IMR-90 (cell line): ENCODE results near the gene RNF223. TPM values are rescaled to one million over a fixed set of nuclear protein-coding genes. Genes with fewer than 3 reads are reported as not detected.
"Not testable (repeated sequence)": the region's sequence is repeated elsewhere in the genome, so short reads cannot be mapped to it uniquely, and the experiment has no call there.

Source experiments
- ATAC-seq: fragments of 200-7000 bp; cut with Tn5 transposase; 2 replicates; pipeline ENCODE4 v1.9.1; 2020; ENCODE audit warnings: low read depth, mild to moderate bottlenecking, moderate library complexity
- BruUV-seq: library from RNA; stranded (reverse); fragments of 400-500 nt; replicated peaks from 2 replicates; lab custom pipeline; 2021; lab: Mats Ljungman, UMichigan
- CTCF ChIA-PET: fragments of 300-600 bp; formaldehyde crosslinking; extraction: SDS; loops from one replicate; lab custom pipeline; 2021; ENCODE audit warnings: antibody characterized with exemption; lab: Yijun Ruan, JAX
- POLR2A ChIA-PET: fragments of 300-600 bp; sonication (Branson Sonifier 250); formaldehyde crosslinking; loops from one replicate; lab custom pipeline; 2022; ENCODE audit warnings: antibody characterized with exemption; ENCODE audit not compliant: unreplicated experiment; lab: Charles Lee
- DNase-seq: peaks from one replicate; pipeline ENCODE4 v3.0.0; 2013
- H2AFZ ChIP-seq: replicated peaks from 2 replicates; pipeline ENCODE3; 2013; ENCODE audit warnings: low read length, mild to moderate bottlenecking; ENCODE audit not compliant: poor library complexity
- H2AK5ac ChIP-seq: 2 replicates; pipeline ENCODE4 v1.6.1; 2013; ENCODE audit warnings: low read depth, low read length, inconsistent platforms
- H2AK9ac ChIP-seq: replicated peaks from 2 replicates; pipeline ENCODE3; 2013; ENCODE audit warnings: mild to moderate bottlenecking, low read depth, low read length, moderate library complexity; ENCODE audit not compliant: poor library complexity
- H2BK120ac ChIP-seq: 2 replicates; pipeline ENCODE4 v1.6.1; 2013; ENCODE audit warnings: low read depth, low read length, inconsistent platforms
- H2BK15ac ChIP-seq: 3 replicates; pipeline ENCODE4 v1.6.1; 2013; ENCODE audit warnings: low read depth, low read length, inconsistent platforms
- H2BK20ac ChIP-seq: 2 replicates; pipeline ENCODE4 v1.6.1; 2013; ENCODE audit warnings: low read depth, mild to moderate bottlenecking, inconsistent platforms, low read length, moderate library complexity
- H2BK5ac ChIP-seq: 2 replicates; pipeline ENCODE4 v1.6.1; 2013; ENCODE audit warnings: mild to moderate bottlenecking, low read depth, low read length, inconsistent platforms; ENCODE audit not compliant: poor library complexity, severe bottlenecking
- H3K14ac ChIP-seq: replicated peaks from 2 replicates; pipeline ENCODE4 v1.6.1; 2013; ENCODE audit warnings: low read depth, low read length, inconsistent platforms
- H3K18ac ChIP-seq: 2 replicates; pipeline ENCODE4 v1.6.1; 2013; ENCODE audit warnings: low read depth, low read length, control low read depth
- H3K23ac ChIP-seq: 2 replicates; pipeline ENCODE4 v1.6.1; 2013; ENCODE audit warnings: low read depth, low read length, inconsistent platforms
- H3K27ac ChIP-seq: 2 replicates; pipeline ENCODE4 v1.5.1; 2013; ENCODE audit warnings: mild to moderate bottlenecking, control low read depth, low read length; ENCODE audit not compliant: insufficient read depth
- H3K27me3 ChIP-seq: 2 replicates; pipeline ENCODE4 v1.6.1; 2013; ENCODE audit warnings: low read length; ENCODE audit not compliant: control insufficient read depth, insufficient read depth
- H3K36me3 ChIP-seq: 2 replicates; pipeline ENCODE4 v1.6.1; 2013; ENCODE audit warnings: low read length, mixed read lengths; ENCODE audit not compliant: control insufficient read depth, insufficient read depth
- H3K4ac ChIP-seq: 2 replicates; pipeline ENCODE4 v1.6.1; 2013; ENCODE audit warnings: low read depth, low read length, inconsistent platforms
- H3K4me1 ChIP-seq: 2 replicates; pipeline ENCODE4 v1.6.1; 2013; ENCODE audit warnings: low read length, mixed read lengths; ENCODE audit not compliant: control insufficient read depth, insufficient read depth
- H3K4me2 ChIP-seq: 2 replicates; pipeline ENCODE4 v1.6.1; 2013; ENCODE audit warnings: low read depth, mild to moderate bottlenecking, control low read depth, low read length, moderate library complexity
- H3K4me3 ChIP-seq: 2 replicates; pipeline ENCODE4 v1.5.1; 2013; ENCODE audit warnings: low read depth, mild to moderate bottlenecking, control low read depth, low read length, moderate library complexity; ENCODE audit not compliant: insufficient read depth
- H3K56ac ChIP-seq: 2 replicates; pipeline ENCODE4 v1.6.1; 2013; ENCODE audit warnings: low read length, inconsistent platforms; ENCODE audit not compliant: insufficient read depth; ENCODE audit errors: extremely low read depth
- H3K79me1 ChIP-seq, 2 experiments: 2 replicates each; pipeline ENCODE4 v1.6.1; 2013; ENCODE audit warnings: low read length in 2 of 2, inconsistent platforms in 1 of 2, low read depth in 1 of 2
- H3K9ac ChIP-seq: 2 replicates; pipeline ENCODE4 v1.6.1; 2013; ENCODE audit warnings: low read depth, low read length, control low read depth
- H3K9me1 ChIP-seq: 2 replicates; pipeline ENCODE4 v1.6.1; 2013; ENCODE audit warnings: low read length, inconsistent platforms; ENCODE audit not compliant: insufficient read depth
- H3K9me3 ChIP-seq: 2 replicates; pipeline ENCODE4 v1.6.1; 2013; ENCODE audit warnings: low read length; ENCODE audit not compliant: control insufficient read depth, insufficient read depth
- H4K20me1 ChIP-seq: 2 replicates; pipeline ENCODE4 v1.6.1; 2013; ENCODE audit warnings: low read length, inconsistent platforms; ENCODE audit not compliant: insufficient read depth
- H4K5ac ChIP-seq: 2 replicates; pipeline ENCODE4 v1.6.1; 2013; ENCODE audit warnings: mild to moderate bottlenecking, low read depth, low read length, control low read depth
- H4K8ac ChIP-seq, 2 experiments: 2 replicates each; pipeline ENCODE4 v1.6.1; 2013; ENCODE audit warnings: low read depth in 2 of 2, low read length in 2 of 2, control low read depth in 1 of 2, inconsistent platforms in 1 of 2
- H4K91ac ChIP-seq: 2 replicates; pipeline ENCODE4 v1.6.1; 2013; ENCODE audit warnings: low read depth, low read length, inconsistent platforms; ENCODE audit not compliant: insufficient read depth
- CHD1 ChIP-seq: IDR thresholded peaks from 2 replicates; pipeline ENCODE4 v1.6.1; 2012; ENCODE audit warnings: low read depth, low read length, improper control_type of control experiment
- NFE2L2 ChIP-seq: fragments of 150-350 bp; IDR thresholded peaks from 2 replicates; pipeline ENCODE4 v1.6.1; 2016; ENCODE audit warnings: low read depth, mild to moderate bottlenecking, low read length
- WGBS, 2 experiments: methylation state at CpG; one replicate each; pipeline versions ENCODE4 v1.1.5 to v1.1.7; 2013; ENCODE audit warnings: missing lambda C conversion rate in 2 of 2; ENCODE audit not compliant: insufficient read length in 1 of 2; ENCODE audit errors: extremely low coverage in 2 of 2; 5-methylcytosine and 5-hydroxymethylcytosine counted together
- dilution Hi-C: fragments of 300-500 bp; cut with HindIII; formaldehyde crosslinking; loops from one replicate; pipeline ENCODE4 v1.14.3; 2018; ENCODE audit warnings: low sequenced_read_pairs; ENCODE audit not compliant: unreplicated experiment
- in situ Hi-C: fragments of 300-500 bp; cut with MboI; formaldehyde crosslinking; loops from 3 replicates; pipeline ENCODE4 v1.14.3; 2019; ENCODE audit warnings: low sequenced_read_pairs, inconsistent platforms, mixed read lengths
- intact Hi-C: fragments of 100-400 bp; cut with micrococcal nuclease; formaldehyde crosslinking; loops from 2 replicates; pipeline ENCODE4 v1.10.0; 2022
- polyA plus RNA-seq, 3 experiments: library from polyadenylated mRNA; depleted of rRNA; stranded (reverse); fragments of >200 nt; gene quantifications; 2 replicates each; pipeline ENCODE4 v1.2.3, GENCODE V29; 2012; ENCODE audit warnings: low replicate concordance in 1 of 3
- total RNA-seq: library from RNA; depleted of rRNA; stranded (reverse); fragments of >200 nt; gene quantifications from 2 replicates; pipeline ENCODE4 v1.2.3, GENCODE V29; 2012

The RNF223 gene
- total and polyA plus RNA-seq, 2 of the 4 experiments (the other 2 are of a cell fraction): not detected

GRCh38 chr1:1066403-1067283 lies 7.5 kb downstream of the RNF223 start (continued):
- TF ChIP-seq CHD1 (no peak), NFE2L2 (no peak)

- H3K36me3 ChIP-seq: not testable (repeated sequence)
Observed at GRCh38 chr1:1065940-1066304, 8.2 kb downstream of the RNF223 start.

More at GRCh38 chr1:1065940-1066304, 8.2 kb downstream of the RNF223 start:
- H3K18ac ChIP-seq, H3K4ac ChIP-seq, H3K79me1 ChIP-seq, H2BK20ac ChIP-seq, H3K9me1 ChIP-seq, H2AFZ ChIP-seq, BruUV-seq, H3K14ac ChIP-seq, H4K5ac ChIP-seq, H4K20me1 ChIP-seq, H2AK9ac ChIP-seq, H2BK120ac ChIP-seq, H3K27me3 ChIP-seq, CTCF ChIA-PET, H4K8ac ChIP-seq, H3K9me3 ChIP-seq, H4K91ac ChIP-seq, DNase-seq, in situ Hi-C loops, H3K4me3 ChIP-seq, H3K23ac ChIP-seq, H3K27ac ChIP-seq, dilution Hi-C loops, H2BK15ac ChIP-seq, H2BK5ac ChIP-seq, H2AK5ac ChIP-seq, H3K9ac ChIP-seq, H3K56ac ChIP-seq, ATAC-seq, H3K4me2 ChIP-seq, intact Hi-C loops, POLR2A ChIA-PET: not testable (repeated sequence)
- H3K4me1 ChIP-seq: peaks cover 15% of the 10 kb centered on the region
- 100% methylated on average over 2 of the region's 11 CpGs; no CpG with 5 or more reads in 1 of the 2 experiments for WGBS, 2 experiments
